ENCODE results near the gene ATP2C2. TPM values are rescaled to one million over a fixed set of nuclear protein-coding genes. Genes with fewer than 3 reads are reported as not detected.

The ATP2C2 gene
- total RNA-seq, 1 experiment from 2014 or later = 0.67 TPM

DNA sequence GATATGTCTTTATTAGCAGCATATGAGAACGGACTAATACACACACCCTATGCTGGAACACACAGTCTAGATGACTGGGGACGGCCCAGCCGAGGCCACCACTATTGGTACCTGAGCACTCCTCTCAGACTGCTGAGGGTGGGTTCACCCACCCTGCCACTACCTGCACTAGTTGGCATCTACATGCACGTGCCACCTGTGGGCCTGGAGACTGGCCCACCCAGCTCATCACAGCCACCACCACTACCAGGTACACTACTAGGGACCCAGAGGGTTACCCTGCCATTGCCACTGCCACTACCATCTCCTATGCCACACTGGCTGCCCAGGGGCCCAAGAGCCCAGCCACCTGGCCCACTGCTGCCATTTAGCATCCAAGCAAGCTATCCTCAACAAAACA, 103.6 kb downstream of the ATP2C2 start:
- H3K4me3 ChIP-seq (ENCODE audit: low read depth in 2 of 2, low read length in 2 of 2) = no peak overlapping the region
- DNase-seq (ENCODE audit: low read depth, low spot score) = no peak
- no peaks in the 10 kb centered on the region for H3K4me1 ChIP-seq (ENCODE audit: control insufficient read depth, insufficient read depth, low read length)
- ChIA-PET CTCF (no interaction called here), POLR2A (no interaction called here)
- in situ Hi-C loops (cut with HindIII; ENCODE audit: low pct_unique_long_range_greater_than_20kb, low sequenced_read_pairs) (no loop called here), intact Hi-C loops (cut with micrococcal nuclease; ENCODE audit: unreplicated experiment) (no loop called here)
- BruUV-seq (replicated peaks) = no TSS peak
- no peak overlapping the region for H3K27ac ChIP-seq (ENCODE audit: low read length)
- no peak for ATAC-seq
- H3K27me3 ChIP-seq (ENCODE audit: control insufficient read depth, insufficient read depth, low read length) = no peaks in the 10 kb centered on the region
- peaks cover 12% of the 10 kb centered on the region; the same call in 1 of the 2 replicates for H3K9me3 ChIP-seq (ENCODE audit: control insufficient read depth, insufficient read depth, low read depth, low read length)
- H3K36me3 ChIP-seq (ENCODE audit: control insufficient read depth, insufficient read depth, low read length) = no peaks in the 10 kb centered on the region
- TF ChIP-seq SIN3A (IDR thresholded peaks at IDR 0.05; ENCODE audit: borderline replicate concordance, insufficient read depth, low read depth, low read length) (no peak), POLR2AphosphoS5 (IDR thresholded peaks at IDR 0.05; ENCODE audit: low read depth, low read length) (no peak), TCF7L2 (IDR thresholded peaks at IDR 0.05; ENCODE audit: low read depth, low read length) (no peak)
- TF ChIP-seq, protein P1, sequence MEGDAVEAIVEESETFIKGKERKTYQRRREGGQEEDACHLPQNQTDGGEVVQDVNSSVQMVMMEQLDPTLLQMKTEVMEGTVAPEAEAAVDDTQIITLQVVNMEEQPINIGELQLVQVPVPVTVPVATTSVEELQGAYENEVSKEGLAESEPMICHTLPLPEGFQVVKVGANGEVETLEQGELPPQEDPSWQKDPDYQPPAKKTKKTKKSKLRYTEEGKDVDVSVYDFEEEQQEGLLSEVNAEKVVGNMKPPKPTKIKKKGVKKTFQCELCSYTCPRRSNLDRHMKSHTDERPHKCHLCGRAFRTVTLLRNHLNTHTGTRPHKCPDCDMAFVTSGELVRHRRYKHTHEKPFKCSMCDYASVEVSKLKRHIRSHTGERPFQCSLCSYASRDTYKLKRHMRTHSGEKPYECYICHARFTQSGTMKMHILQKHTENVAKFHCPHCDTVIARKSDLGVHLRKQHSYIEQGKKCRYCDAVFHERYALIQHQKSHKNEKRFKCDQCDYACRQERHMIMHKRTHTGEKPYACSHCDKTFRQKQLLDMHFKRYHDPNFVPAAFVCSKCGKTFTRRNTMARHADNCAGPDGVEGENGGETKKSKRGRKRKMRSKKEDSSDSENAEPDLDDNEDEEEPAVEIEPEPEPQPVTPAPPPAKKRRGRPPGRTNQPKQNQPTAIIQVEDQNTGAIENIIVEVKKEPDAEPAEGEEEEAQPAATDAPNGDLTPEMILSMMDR (IDR thresholded peaks at IDR 0.05) = no peak
- TF ChIP-seq, protein P2, sequence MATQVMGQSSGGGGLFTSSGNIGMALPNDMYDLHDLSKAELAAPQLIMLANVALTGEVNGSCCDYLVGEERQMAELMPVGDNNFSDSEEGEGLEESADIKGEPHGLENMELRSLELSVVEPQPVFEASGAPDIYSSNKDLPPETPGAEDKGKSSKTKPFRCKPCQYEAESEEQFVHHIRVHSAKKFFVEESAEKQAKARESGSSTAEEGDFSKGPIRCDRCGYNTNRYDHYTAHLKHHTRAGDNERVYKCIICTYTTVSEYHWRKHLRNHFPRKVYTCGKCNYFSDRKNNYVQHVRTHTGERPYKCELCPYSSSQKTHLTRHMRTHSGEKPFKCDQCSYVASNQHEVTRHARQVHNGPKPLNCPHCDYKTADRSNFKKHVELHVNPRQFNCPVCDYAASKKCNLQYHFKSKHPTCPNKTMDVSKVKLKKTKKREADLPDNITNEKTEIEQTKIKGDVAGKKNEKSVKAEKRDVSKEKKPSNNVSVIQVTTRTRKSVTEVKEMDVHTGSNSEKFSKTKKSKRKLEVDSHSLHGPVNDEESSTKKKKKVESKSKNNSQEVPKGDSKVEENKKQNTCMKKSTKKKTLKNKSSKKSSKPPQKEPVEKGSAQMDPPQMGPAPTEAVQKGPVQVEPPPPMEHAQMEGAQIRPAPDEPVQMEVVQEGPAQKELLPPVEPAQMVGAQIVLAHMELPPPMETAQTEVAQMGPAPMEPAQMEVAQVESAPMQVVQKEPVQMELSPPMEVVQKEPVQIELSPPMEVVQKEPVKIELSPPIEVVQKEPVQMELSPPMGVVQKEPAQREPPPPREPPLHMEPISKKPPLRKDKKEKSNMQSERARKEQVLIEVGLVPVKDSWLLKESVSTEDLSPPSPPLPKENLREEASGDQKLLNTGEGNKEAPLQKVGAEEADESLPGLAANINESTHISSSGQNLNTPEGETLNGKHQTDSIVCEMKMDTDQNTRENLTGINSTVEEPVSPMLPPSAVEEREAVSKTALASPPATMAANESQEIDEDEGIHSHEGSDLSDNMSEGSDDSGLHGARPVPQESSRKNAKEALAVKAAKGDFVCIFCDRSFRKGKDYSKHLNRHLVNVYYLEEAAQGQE (IDR thresholded peaks at IDR 0.05; ENCODE audit: insufficient read depth in 1 of 2, low read depth in 2 of 2, low read length in 1 of 2) = no peak

GRCh38 chr16:84475643-84476240, 107.4 kb downstream of the ATP2C2 start:
- CTCF ChIA-PET = no interaction called here
- Histone ChIP-seq H3K27me3 (ENCODE audit: control insufficient read depth, insufficient read depth, low read length) (no peaks in the 10 kb centered on the region), H3K4me1 (ENCODE audit: control insufficient read depth, insufficient read depth, low read length) (no peaks in the 10 kb centered on the region), H3K4me3 (ENCODE audit: low read depth in 2 of 2, low read length in 2 of 2) (no peak overlapping the region), H3K9me3 (ENCODE audit: control insufficient read depth, insufficient read depth, low read depth, low read length) (no peaks in the 10 kb centered on the region), H3K36me3 (ENCODE audit: control insufficient read depth, insufficient read depth, low read length) (no peaks in the 10 kb centered on the region), H3K27ac (ENCODE audit: low read length) (no peak overlapping the region)
- no peak for DNase-seq (ENCODE audit: low read depth, low spot score)
- no peak for ATAC-seq
- POLR2A ChIA-PET = no interaction called here
- no TSS peak for BruUV-seq (replicated peaks)
- in situ Hi-C loops (cut with HindIII; ENCODE audit: low pct_unique_long_range_greater_than_20kb, low sequenced_read_pairs) = no loop called here
- intact Hi-C loops (cut with micrococcal nuclease; ENCODE audit: unreplicated experiment) = no loop called here
- TF ChIP-seq, protein P2 (IDR thresholded peaks at IDR 0.05; ENCODE audit: insufficient read depth in 1 of 2, low read depth in 2 of 2, low read length in 1 of 2) = no peak
- TF ChIP-seq POLR2AphosphoS5 (IDR thresholded peaks at IDR 0.05; ENCODE audit: low read depth, low read length) (no peak), SIN3A (IDR thresholded peaks at IDR 0.05; ENCODE audit: borderline replicate concordance, insufficient read depth, low read depth, low read length) (no peak), TCF7L2 (IDR thresholded peaks at IDR 0.05; ENCODE audit: low read depth, low read length) (no peak)
- TF ChIP-seq, protein P1 (IDR thresholded peaks at IDR 0.05) = no peak

All from Panc1 (cell line).